HEK293T (cell line): ENCODE data around the gene TLR6.

Experiments used
- ELF4 ChIP-seq: fragments of 450-650 bp; IDR thresholded peaks from 2 replicates; pipeline ENCODE4 v1.6.1; 2017; ENCODE audit warnings: antibody characterized with exemption
- FOXK2 ChIP-seq: fragments of 450-650 bp; IDR thresholded peaks from 2 replicates; pipeline ENCODE4 v1.6.1; 2016; ENCODE audit warnings: mild to moderate bottlenecking

GRCh38 chr4:38782452-38783108, 74.0 kb downstream of the TLR6 start, which contains the start of gene TLR10:
- TF ChIP-seq FOXK2 (no peak), ELF4 (no peak)
